BLaER1 treated with 17β-estradiol and CSF1 and Interleukin-3, amounts not matched to agents 10 nM and 100 nM (cell line): ENCODE results near the gene SPC24.

Experiments used
- H3K27ac ChIP-seq, 11 experiments: shearing (Covaris generic); formaldehyde crosslinking; 2 replicates each; pipeline ENCODE4 v1.8.1; 2022
- H3K27me3 ChIP-seq, 11 experiments: shearing (Covaris generic); formaldehyde crosslinking; 2 replicates each; pipeline ENCODE4 v1.8.1; 2022
- H3K36me3 ChIP-seq, 11 experiments: shearing (Covaris generic); formaldehyde crosslinking; 2 replicates each; pipeline ENCODE4 v1.8.1; 2022
- H3K4me1 ChIP-seq, 10 experiments: shearing (Covaris generic); formaldehyde crosslinking; 2 replicates each; pipeline ENCODE4 v1.8.1; 2022
- H3K4me2 ChIP-seq, 11 experiments: shearing (Covaris generic); formaldehyde crosslinking; 2 replicates each; pipeline ENCODE4 v1.8.1; 2022
- H3K4me3 ChIP-seq, 10 experiments: shearing (Covaris generic); formaldehyde crosslinking; 2 replicates each; pipeline ENCODE4 v1.8.1; 2022
- H3K9ac ChIP-seq, 11 experiments: shearing (Covaris generic); formaldehyde crosslinking; 2 replicates each; pipeline ENCODE4 v1.8.1; 2022
- H3K9me3 ChIP-seq, 11 experiments: shearing (Covaris generic); formaldehyde crosslinking; replicated peaks in 1 of 11; 2 replicates each; pipeline ENCODE4 v1.8.1; 2022
- H4K20me1 ChIP-seq, 11 experiments: shearing (Covaris generic); formaldehyde crosslinking; 2 replicates each; pipeline ENCODE4 v1.8.1; 2022
- Cebpa-rat ChIP-seq, 11 experiments: shearing (Covaris generic); IDR thresholded peaks; 2 replicates each; pipeline ENCODE4 v1.8.1; 2022

Gene SPC24

GRCh38 chr19:11175920-11176319 lies 20.3 kb upstream of the SPC24 start:
- no peak for TF ChIP-seq Cebpa-rat (IDR thresholded peaks at IDR 0.05)
- peaks cover 23 to 28% (median 26%) of the 10 kb centered on the region in 10 experiments for H3K4me1 ChIP-seq
- H3K4me2 ChIP-seq: no peak overlapping the region
- H3K4me3 ChIP-seq: no peak overlapping the region
- no peak overlapping the region for H3K27ac ChIP-seq
- peaks cover 55 to 80% (median 70%) of the 10 kb centered on the region in 11 experiments for H3K36me3 ChIP-seq
- H3K9me3 ChIP-seq: no peaks in the 10 kb centered on the region
- no peaks in the 10 kb centered on the region for H3K27me3 ChIP-seq
- no peak overlapping the region for H3K9ac ChIP-seq
- H4K20me1 ChIP-seq: peaks cover 0 to 24% (median 0%) of the 10 kb centered on the region in 11 experiments; a peak in 6 of 22 replicates

GRCh38 chr19:11174336-11174735 lies 18.8 kb upstream of the SPC24 start:
- H3K9me3 ChIP-seq: no peaks in the 10 kb centered on the region
- no peak overlapping the region for H3K27ac ChIP-seq
- H3K4me1 ChIP-seq: peaks cover 8 to 12% (median 11%) of the 10 kb centered on the region in 10 experiments
- no peak for TF ChIP-seq Cebpa-rat (IDR thresholded peaks at IDR 0.05)
- H3K4me3 ChIP-seq: no peak overlapping the region
- H3K4me2 ChIP-seq: no peak overlapping the region
- no peaks in the 10 kb centered on the region for H3K27me3 ChIP-seq
- H4K20me1 ChIP-seq: peaks cover 0 to 24% (median 0%) of the 10 kb centered on the region in 11 experiments; a peak in 6 of 22 replicates
- peaks cover 62 to 96% (median 86%) of the 10 kb centered on the region in 11 experiments for H3K36me3 ChIP-seq
- no peak overlapping the region for H3K9ac ChIP-seq

- Histone ChIP-seq H3K9ac (no peak overlapping the region), H3K9me3 (no peaks in the 10 kb centered on the region), H3K27ac (no peak overlapping the region), H3K27me3 (no peaks in the 10 kb centered on the region), H3K4me1 (peaks cover under 1 to 5% (median 4%) of the 10 kb centered on the region in 10 experiments; a peak in 19 of 20 replicates), H4K20me1 (peaks cover 0 to 20% (median 0%) of the 10 kb centered on the region in 11 experiments; a peak in 6 of 22 replicates), H3K36me3 (peaks cover 68 to 100% (median 92%) of the 10 kb centered on the region in 11 experiments), H3K4me2 (no peak overlapping the region), H3K4me3 (no peak overlapping the region)
- no peak for TF ChIP-seq Cebpa-rat (IDR thresholded peaks at IDR 0.05)
These were observed 18.1 kb upstream of the SPC24 start for GRCh38 chr19:11173516-11174155.

GRCh38 chr19:11172576-11172975 lies 17.0 kb upstream of the SPC24 start:
- Histone ChIP-seq H3K4me3 (no peak overlapping the region), H3K36me3 (peaks cover 70 to 100% (median 95%) of the 10 kb centered on the region in 11 experiments), H3K27me3 (no peaks in the 10 kb centered on the region), H3K4me2 (no peak overlapping the region), H4K20me1 (peaks cover 0 to 18% (median 0%) of the 10 kb centered on the region in 11 experiments; a peak in 6 of 22 replicates), H3K27ac (no peak overlapping the region), H3K4me1 (no peaks in the 10 kb centered on the region), H3K9me3 (no peaks in the 10 kb centered on the region), H3K9ac (no peak overlapping the region)
- TF ChIP-seq Cebpa-rat (IDR thresholded peaks at IDR 0.05): no peak

- Histone ChIP-seq H3K27me3 (no peaks in the 10 kb centered on the region), H4K20me1 (peaks cover 0 to 16% (median 0%) of the 10 kb centered on the region in 11 experiments; a peak in 6 of 22 replicates), H3K36me3 (peaks cover 64 to 100% (median 93%) of the 10 kb centered on the region in 11 experiments), H3K9me3 (no peaks in the 10 kb centered on the region), H3K27ac (no peak overlapping the region), H3K9ac (no peak overlapping the region), H3K4me2 (no peak overlapping the region), H3K4me3 (no peak overlapping the region), H3K4me1 (no peaks in the 10 kb centered on the region)
- TF ChIP-seq Cebpa-rat (IDR thresholded peaks at IDR 0.05): no peak
These were observed 15.6 kb upstream of the SPC24 start for GRCh38 chr19:11171144-11171543.

- H3K9ac ChIP-seq: no peak overlapping the region
- H3K9me3 ChIP-seq: no peaks in the 10 kb centered on the region
- peaks cover 65 to 100% (median 96%) of the 10 kb centered on the region in 11 experiments for H3K36me3 ChIP-seq
- no peak for TF ChIP-seq Cebpa-rat (IDR thresholded peaks at IDR 0.05)
- H3K4me1 ChIP-seq: no peaks in the 10 kb centered on the region
- H3K27ac ChIP-seq: no peak overlapping the region
- H3K27me3 ChIP-seq: no peaks in the 10 kb centered on the region
- H3K4me2 ChIP-seq: no peak overlapping the region
- peaks cover 0 to 11% (median 0%) of the 10 kb centered on the region in 11 experiments; a peak in 3 of 22 replicates for H4K20me1 ChIP-seq
- H3K4me3 ChIP-seq: no peak overlapping the region
These were observed 14.5 kb upstream of the SPC24 start for GRCh38 chr19:11169896-11170678.

GRCh38 chr19:11168568-11168967 lies 13.0 kb upstream of the SPC24 start:
- Histone ChIP-seq H3K9me3 (no peaks in the 10 kb centered on the region), H3K4me2 (no peak overlapping the region), H3K36me3 (peaks cover 51 to 100% (median 83%) of the 10 kb centered on the region in 11 experiments), H3K4me1 (no peaks in the 10 kb centered on the region), H3K27ac (no peak overlapping the region), H4K20me1 (peaks cover 0 to 11% (median 0%) of the 10 kb centered on the region in 11 experiments; a peak in 2 of 22 replicates), H3K27me3 (no peaks in the 10 kb centered on the region), H3K4me3 (no peak overlapping the region), H3K9ac (no peak overlapping the region)
- TF ChIP-seq Cebpa-rat (IDR thresholded peaks at IDR 0.05): no peak

- Histone ChIP-seq H3K4me3 (no peak overlapping the region), H3K9ac (no peak overlapping the region), H3K4me1 (no peaks in the 10 kb centered on the region), H3K4me2 (no peak overlapping the region), H3K9me3 (peaks cover 0 to under 1% (median 0%) of the 10 kb centered on the region in 11 experiments; a peak in 1 of 22 replicates), H3K27ac (no peak overlapping the region), H3K27me3 (no peaks in the 10 kb centered on the region), H4K20me1 (0 out of 22 replicates have a peak, but pooled peaks cover 0 to 5% (median 0%) of the 10 kb centered on the region in 11 experiments), H3K36me3 (peaks cover 37 to 84% (median 64%) of the 10 kb centered on the region in 11 experiments)
- no peak for TF ChIP-seq Cebpa-rat (IDR thresholded peaks at IDR 0.05)
These were observed 10.9 kb upstream of the SPC24 start for GRCh38 chr19:11166281-11167142.
